Activated CD4-positive, CD25-positive, alpha-beta regulatory T cell treated with anti-CD3 and anti-CD28 coated beads, Interleukin-2, amount 50 U/mL, for 16 hours (primary cell): ENCODE results near the gene IRF7.
A peak's percentile ranks its signal among the peaks of the same experiment; 100 is the strongest.

ENCODE experiments used
- DNase-seq: peaks from one replicate; pipeline ENCODE4 v3.0.0-alpha.2; 2020; ENCODE audit warnings: low read depth, low spot score

Gene IRF7

GRCh38 chr11:620935-621814 lies 5.4 kb upstream of the IRF7 start:
- no peak for DNase-seq

- DNase-seq = no peak
Observed at GRCh38 chr11:620201-620600, 4.5 kb upstream of the IRF7 start.

DNA sequence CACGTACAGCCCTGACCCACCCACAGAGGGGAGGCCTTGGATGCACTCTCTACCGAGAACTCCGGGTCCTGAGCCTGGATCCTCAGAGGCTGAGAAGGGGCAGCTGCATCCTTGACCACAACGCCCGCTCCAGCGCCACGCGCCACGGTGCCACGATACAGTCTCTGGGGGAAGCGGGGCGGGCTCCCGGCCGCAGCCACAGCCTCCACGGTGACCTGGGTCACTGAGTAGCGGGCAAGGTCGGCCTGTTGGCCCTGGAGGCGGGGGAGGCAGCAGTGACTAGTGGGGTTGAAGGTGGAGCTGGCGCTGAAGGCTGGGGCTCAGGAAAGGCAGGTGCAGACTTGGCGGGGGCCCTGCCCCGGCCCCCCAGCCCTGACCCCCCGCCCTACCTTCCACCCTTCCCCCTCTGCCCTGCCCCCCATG lies 3.9 kb upstream of the IRF7 start:
- DNase-seq = no peak

- DNase-seq = no peak
Observed at GRCh38 chr11:618856-619627, 3.3 kb upstream of the IRF7 start.

GRCh38 chr11:617912-618682 lies 2.3 kb upstream of the IRF7 start:
- no peak for DNase-seq

- DNase-seq = no peak
Observed at GRCh38 chr11:617199-617911, 1.6 kb upstream of the IRF7 start.

- no peak for DNase-seq
Observed at GRCh38 chr11:616320-617198, 809 bp upstream of the IRF7 start.

DNA sequence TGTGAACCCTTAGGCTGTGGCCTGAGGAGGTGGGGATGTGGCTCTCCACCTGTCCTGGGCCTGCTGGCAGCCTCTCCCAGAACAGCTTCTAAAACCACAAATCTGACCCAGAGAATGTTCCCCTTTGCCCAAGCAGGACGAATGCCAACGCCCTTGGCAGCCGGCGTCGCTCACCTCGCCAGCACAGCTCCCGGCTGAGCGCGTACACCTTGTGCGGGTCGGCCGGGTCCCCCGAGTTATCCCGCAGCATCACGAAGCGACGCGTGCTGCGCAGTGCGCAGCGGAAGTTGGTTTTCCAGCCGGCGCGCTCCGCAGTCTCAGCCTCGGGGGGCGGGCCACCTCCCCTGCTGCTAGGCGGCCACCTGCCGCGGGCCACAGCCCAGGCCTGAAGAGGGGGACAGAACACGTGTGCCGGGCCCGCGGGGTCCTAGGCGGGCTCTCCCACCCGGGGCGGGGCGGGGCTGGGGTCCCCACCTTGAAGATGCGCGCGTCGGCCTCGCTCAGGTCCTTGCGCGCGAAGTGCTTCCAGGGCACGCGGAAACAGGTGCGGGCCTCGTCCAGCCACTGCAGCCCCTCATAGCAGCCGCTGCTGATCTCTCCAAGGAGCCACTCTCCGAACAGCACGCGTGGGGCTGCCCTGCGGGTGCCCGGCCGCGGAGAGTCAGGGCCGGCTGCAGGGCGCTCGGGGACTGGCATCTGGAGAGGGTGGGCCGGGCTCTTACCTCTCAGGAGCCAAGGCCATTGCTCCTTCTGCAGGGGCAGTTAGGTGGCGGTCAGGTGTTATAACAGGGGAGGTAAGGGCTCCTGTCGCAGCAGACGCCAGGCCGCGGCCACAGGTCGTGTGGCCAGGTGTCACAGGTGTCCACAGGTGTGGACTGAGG lies 887 bp downstream of the IRF7 start:
- DNase-seq = no peak

- no peak for DNase-seq
Observed at GRCh38 chr11:614021-614622, 1.6 kb downstream of the IRF7 start.

GRCh38 chr11:613369-613968 lies 2.3 kb downstream of the IRF7 start:
- peak; percentile 58 for DNase-seq

- no peak for DNase-seq
Observed at GRCh38 chr11:612961-613300, 2.8 kb downstream of the IRF7 start.

DNA sequence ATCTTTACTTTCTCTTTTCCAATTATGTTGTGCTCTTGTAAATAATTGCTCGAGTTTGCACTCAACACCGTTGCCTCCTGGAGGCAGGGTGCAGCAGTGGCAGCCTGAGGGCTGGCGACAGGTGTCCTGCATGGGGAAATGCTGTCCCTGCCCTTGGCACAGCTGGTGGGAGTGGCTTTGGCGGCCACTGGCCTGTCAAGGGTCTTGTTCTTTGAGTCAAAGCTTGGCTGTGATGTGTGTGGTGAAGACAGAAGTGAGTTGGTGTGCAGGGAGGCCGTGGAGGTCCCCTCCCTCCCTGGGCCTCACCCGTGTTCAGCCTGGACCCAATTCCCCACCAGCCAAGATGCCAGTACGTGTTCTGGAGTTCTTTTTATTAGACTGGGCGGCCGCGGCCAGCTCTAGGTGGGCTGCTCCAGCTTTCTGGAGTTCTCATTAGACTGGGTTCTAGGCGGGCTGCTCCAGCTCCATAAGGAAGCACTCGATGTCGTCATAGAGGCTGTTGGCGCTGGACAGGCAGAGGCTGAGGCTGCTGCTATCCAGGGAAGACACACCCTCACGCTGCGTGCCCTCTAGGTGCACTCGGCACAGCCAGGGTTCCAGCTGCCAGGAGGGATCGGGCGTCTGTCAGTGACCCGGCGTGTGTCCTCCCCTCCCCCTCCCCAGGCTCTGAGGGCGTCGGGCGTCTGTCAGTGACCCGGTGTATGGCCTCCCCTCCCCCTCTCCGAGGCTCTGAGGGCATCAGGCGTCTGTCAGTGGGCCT lies 3.4 kb downstream of the IRF7 start:
- DNase-seq = no peak

GRCh38 chr11:611001-611996 lies 4.5 kb downstream of the IRF7 start:
- no peak for DNase-seq

DNA sequence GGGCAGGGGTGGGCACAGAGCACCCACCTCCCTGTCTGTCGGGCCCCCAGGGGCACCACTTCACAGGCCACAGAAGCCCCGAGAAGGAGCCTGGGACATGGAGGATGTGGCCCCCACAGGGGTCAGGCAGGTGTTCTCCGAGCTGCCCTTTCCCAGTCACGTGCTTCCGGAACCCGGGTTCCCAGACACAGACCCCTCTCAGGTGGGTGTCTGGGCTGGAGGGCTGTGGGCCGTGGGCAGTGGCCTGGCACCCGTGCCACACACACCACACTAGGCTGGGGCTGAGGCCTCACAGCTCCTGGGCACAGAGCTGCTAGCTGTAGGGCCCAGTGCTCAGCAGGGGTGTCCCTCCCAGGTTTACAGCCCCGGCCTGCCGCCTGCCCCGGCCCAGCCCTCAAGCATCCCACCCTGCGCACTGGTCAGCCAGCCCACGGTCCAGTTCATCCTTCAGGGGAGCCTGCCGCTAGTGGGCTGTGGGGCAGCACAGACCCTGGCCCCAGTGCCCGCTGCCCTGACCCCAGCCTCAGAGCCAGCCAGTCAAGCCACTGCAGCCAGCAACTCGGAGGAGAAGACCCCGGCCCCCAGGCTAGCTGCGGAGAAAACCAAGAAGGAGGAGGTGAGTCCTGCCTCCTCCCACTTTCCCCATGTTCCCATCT lies 5.5 kb downstream of the IRF7 start:
- no peak for DNase-seq

GRCh38 chr11:609341-609811 lies 6.4 kb downstream of the IRF7 start:
- no peak for DNase-seq

DNA sequence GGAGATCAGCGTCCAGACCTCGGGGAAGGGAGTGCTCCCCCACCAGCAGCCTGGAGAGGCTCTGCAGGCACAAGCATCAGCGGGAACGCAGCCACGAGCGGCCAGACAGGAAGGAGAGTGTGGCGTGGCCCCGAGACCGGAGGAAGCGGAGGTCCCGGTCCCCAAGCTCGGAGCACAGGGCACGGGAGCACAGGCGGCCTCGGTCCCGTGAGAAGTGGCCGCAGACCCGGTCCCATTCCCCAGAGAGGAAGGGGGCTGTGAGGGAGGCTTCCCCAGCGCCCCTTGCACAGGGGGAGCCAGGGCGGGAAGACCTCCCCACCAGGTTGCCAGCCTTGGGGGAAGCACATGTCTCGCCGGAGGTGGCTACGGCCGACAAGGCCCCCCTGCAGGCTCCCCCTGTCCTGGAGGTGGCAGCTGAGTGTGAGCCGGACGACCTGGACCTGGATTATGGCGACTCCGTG lies 6.9 kb downstream of the IRF7 start:
- DNase-seq = no peak
